HG02642 (cell line): ENCODE results near the gene NAT16.
A peak's percentile ranks its signal among the peaks of the same experiment; 100 is the strongest.

Experiments used
- ATAC-seq: cut with Tn5 transposase; IDR thresholded peaks from one replicate; pipeline ENCODE4 v1.9.1; 2021; ENCODE audit warnings: mild to moderate bottlenecking; ENCODE audit not compliant: unreplicated experiment, poor library complexity

Gene NAT16

GRCh38 chr7:101180130-101180755 is at the start of gene NAT16:
TSS of gene NAT16 (minus strand) at chr7:101180293. CDS start at chr7:101174807, 5,486 bp downstream.
- no peak for ATAC-seq

- ATAC-seq, result no peak
Observed at GRCh38 chr7:101226721-101227120, 46.6 kb upstream of the NAT16 start.

- ATAC-seq, result no peak
Observed at GRCh38 chr7:101225650-101226049, 45.6 kb upstream of the NAT16 start.

GRCh38 chr7:101223528-101223927 is 43.4 kb upstream of the NAT16 start:
- ATAC-seq, result no peak

- ATAC-seq, result no peak
Observed at GRCh38 chr7:101222275-101222830, 42.3 kb upstream of the NAT16 start.

- no peak for ATAC-seq
Observed at GRCh38 chr7:101220295-101220694, 40.2 kb upstream of the NAT16 start.

- peak; percentile 21 for ATAC-seq
Observed at GRCh38 chr7:101218236-101219125, 38.4 kb upstream of the NAT16 start.

- ATAC-seq, result peak; percentile 74
Observed at GRCh38 chr7:101217388-101218235, 37.5 kb upstream of the NAT16 start, which contains the start of the genes PLOD3 and ZNHIT1. TSS of gene PLOD3 (minus strand) at chr7:101217581. CDS start at chr7:101217274, 307 bp downstream. TSS of gene ZNHIT1 (plus strand) at chr7:101218165. CDS start at chr7:101218196, 31 bp downstream.

- peak; percentile 29 for ATAC-seq
Observed at GRCh38 chr7:101216860-101217387, 36.8 kb upstream of the NAT16 start.

GRCh38 chr7:101216001-101216859 is 36.1 kb upstream of the NAT16 start:
- no peak for ATAC-seq

GRCh38 chr7:101212014-101212413 is 31.9 kb upstream of the NAT16 start:
- ATAC-seq, result no peak

- ATAC-seq, result no peak
Observed at GRCh38 chr7:101211501-101211900, 31.4 kb upstream of the NAT16 start.

- ATAC-seq, result no peak
Observed at GRCh38 chr7:101210143-101210542, 30.1 kb upstream of the NAT16 start.

GRCh38 chr7:101208794-101209193 is 28.7 kb upstream of the NAT16 start:
- no peak for ATAC-seq

GRCh38 chr7:101207459-101207858 is 27.4 kb upstream of the NAT16 start:
- no peak for ATAC-seq

GRCh38 chr7:101206665-101207042 is 26.6 kb upstream of the NAT16 start:
- ATAC-seq, result no peak

- no peak for ATAC-seq
Observed at GRCh38 chr7:101205901-101206664, 26.0 kb upstream of the NAT16 start.
